Progenitor cell of endocrine pancreas (in vitro differentiated cells): ENCODE results near the gene CNOT4. TPM values are rescaled to one million over a fixed set of nuclear protein-coding genes. Genes with fewer than 3 reads are reported as not detected.

Experiments used
- DNase-seq: peaks from one replicate; pipeline ENCODE4 v3.0.0; 2021; ENCODE audit warnings: low spot score; ENCODE audit not compliant: unreplicated experiment
- H3K27ac Mint-ChIP-seq: 2 replicates; pipeline ENCODE4 v1.8.0; 2021; ENCODE audit warnings: mild to moderate bottlenecking, moderate library complexity, mixed read lengths
- H3K27me3 Mint-ChIP-seq: 2 replicates; pipeline ENCODE4 v1.8.0; 2021; ENCODE audit warnings: mixed read lengths
- H3K36me3 Mint-ChIP-seq: 2 replicates; pipeline ENCODE4 v1.8.0; 2022; ENCODE audit warnings: mixed read lengths; ENCODE audit not compliant: insufficient read depth
- H3K4me1 Mint-ChIP-seq: 2 replicates; pipeline ENCODE4 v1.8.0; 2021; ENCODE audit warnings: low read depth, mixed read lengths
- H3K4me3 Mint-ChIP-seq: 2 replicates; pipeline ENCODE4 v1.8.0; 2021; ENCODE audit warnings: low read depth, mild to moderate bottlenecking, moderate library complexity, mixed read lengths
- H3K9me3 Mint-ChIP-seq: 2 replicates; pipeline ENCODE4 v1.8.0; 2021; ENCODE audit warnings: low read depth, mixed read lengths
- CTCF ChIP-seq: fragments of 200-600 bp; sonication (generic); IDR thresholded peaks from one replicate; pipeline ENCODE4 v1.5.0; 2021; ENCODE audit warnings: antibody characterized with exemption, mild to moderate bottlenecking; ENCODE audit not compliant: unreplicated experiment
- total RNA-seq: library from RNA; stranded (reverse); gene quantifications from 2 replicates; pipeline ENCODE4 v1.2.1, GENCODE V29; 2021

The CNOT4 gene
- total RNA-seq, 1 donor from 2014 or later = 34.3 TPM

- H3K27me3 Mint-ChIP-seq = no peaks in the 10 kb centered on the region
- H3K27ac Mint-ChIP-seq = no peak overlapping the region
- H3K4me1 Mint-ChIP-seq = no peaks in the 10 kb centered on the region
- no peak for DNase-seq
- no peak overlapping the region for H3K4me3 Mint-ChIP-seq
- peaks cover 4% of the 10 kb centered on the region for H3K36me3 Mint-ChIP-seq
- no peak for TF ChIP-seq CTCF
- no peaks in the 10 kb centered on the region for H3K9me3 Mint-ChIP-seq
Observed at GRCh38 chr7:135414208-135414607, 95.7 kb downstream of the CNOT4 start.

GRCh38 chr7:135411098-135411497 is 98.8 kb downstream of the CNOT4 start:
- H3K27me3 Mint-ChIP-seq = no peaks in the 10 kb centered on the region
- no peak for TF ChIP-seq CTCF
- H3K36me3 Mint-ChIP-seq = peaks cover 4% of the 10 kb centered on the region
- H3K4me1 Mint-ChIP-seq = no peaks in the 10 kb centered on the region
- DNase-seq = no peak
- no peaks in the 10 kb centered on the region for H3K9me3 Mint-ChIP-seq
- H3K4me3 Mint-ChIP-seq = no peak overlapping the region
- H3K27ac Mint-ChIP-seq = no peak overlapping the region

GRCh38 chr7:135410543-135410942 is 99.4 kb downstream of the CNOT4 start:
- H3K36me3 Mint-ChIP-seq = peaks cover 4% of the 10 kb centered on the region
- no peak overlapping the region for H3K4me3 Mint-ChIP-seq
- H3K9me3 Mint-ChIP-seq = no peaks in the 10 kb centered on the region
- TF ChIP-seq CTCF = no peak
- no peaks in the 10 kb centered on the region for H3K27me3 Mint-ChIP-seq
- H3K27ac Mint-ChIP-seq = no peak overlapping the region
- no peak for DNase-seq
- no peaks in the 10 kb centered on the region for H3K4me1 Mint-ChIP-seq

GRCh38 chr7:135409845-135410542 is 99.9 kb downstream of the CNOT4 start:
- Mint-ChIP-seq H3K4me3 (no peak overlapping the region), H3K27me3 (no peaks in the 10 kb centered on the region), H3K4me1 (no peaks in the 10 kb centered on the region), H3K27ac (no peak overlapping the region), H3K9me3 (no peaks in the 10 kb centered on the region), H3K36me3 (peaks cover 4% of the 10 kb centered on the region)
- DNase-seq = no peak
- TF ChIP-seq CTCF = no peak

- no peak overlapping the region for H3K27ac Mint-ChIP-seq
Observed at GRCh38 chr7:135407884-135408283, 102.0 kb downstream of the CNOT4 start.

More at GRCh38 chr7:135407884-135408283, 102.0 kb downstream of the CNOT4 start:
- Mint-ChIP-seq H3K9me3 (no peaks in the 10 kb centered on the region), H3K4me3 (no peak overlapping the region), H3K4me1 (no peaks in the 10 kb centered on the region), H3K36me3 (peaks cover 4% of the 10 kb centered on the region), H3K27me3 (no peaks in the 10 kb centered on the region)
- DNase-seq = no peak
- no peak for TF ChIP-seq CTCF
